SIG-M5 treated with dmso at 0.1 percent for 504 hours (cell line): ENCODE results near the gene NSUN2.

Source experiments
- DNase-seq: peaks from one replicate; lab custom pipeline; 2025; ENCODE audit not compliant: unreplicated experiment; lab: John Stamatoyannopoulos, UW

Gene NSUN2

DNA sequence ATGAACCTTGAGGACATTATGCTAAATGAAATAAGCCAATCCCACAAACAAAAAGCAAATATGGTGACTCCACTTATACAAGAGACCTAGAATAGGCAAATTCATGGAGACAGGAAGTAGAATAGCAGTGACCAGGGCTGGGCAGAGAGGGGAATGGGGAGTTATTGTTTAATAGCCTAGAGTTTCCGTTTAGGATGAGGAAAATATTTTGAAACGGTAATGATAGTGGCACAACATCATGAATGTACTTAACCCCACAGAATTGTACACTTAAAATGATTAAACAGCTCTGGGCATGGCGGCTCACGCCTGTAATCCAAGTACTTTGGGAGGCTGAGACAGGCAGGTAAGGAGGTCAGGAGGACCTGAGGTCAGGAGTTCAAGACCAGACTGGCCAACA, 65.8 kb downstream of the NSUN2 start:
- DNase-seq, result no peak

- no peak for DNase-seq
Measured at GRCh38 chr5:6565492-6565891, 67.4 kb downstream of the NSUN2 start.

DNA sequence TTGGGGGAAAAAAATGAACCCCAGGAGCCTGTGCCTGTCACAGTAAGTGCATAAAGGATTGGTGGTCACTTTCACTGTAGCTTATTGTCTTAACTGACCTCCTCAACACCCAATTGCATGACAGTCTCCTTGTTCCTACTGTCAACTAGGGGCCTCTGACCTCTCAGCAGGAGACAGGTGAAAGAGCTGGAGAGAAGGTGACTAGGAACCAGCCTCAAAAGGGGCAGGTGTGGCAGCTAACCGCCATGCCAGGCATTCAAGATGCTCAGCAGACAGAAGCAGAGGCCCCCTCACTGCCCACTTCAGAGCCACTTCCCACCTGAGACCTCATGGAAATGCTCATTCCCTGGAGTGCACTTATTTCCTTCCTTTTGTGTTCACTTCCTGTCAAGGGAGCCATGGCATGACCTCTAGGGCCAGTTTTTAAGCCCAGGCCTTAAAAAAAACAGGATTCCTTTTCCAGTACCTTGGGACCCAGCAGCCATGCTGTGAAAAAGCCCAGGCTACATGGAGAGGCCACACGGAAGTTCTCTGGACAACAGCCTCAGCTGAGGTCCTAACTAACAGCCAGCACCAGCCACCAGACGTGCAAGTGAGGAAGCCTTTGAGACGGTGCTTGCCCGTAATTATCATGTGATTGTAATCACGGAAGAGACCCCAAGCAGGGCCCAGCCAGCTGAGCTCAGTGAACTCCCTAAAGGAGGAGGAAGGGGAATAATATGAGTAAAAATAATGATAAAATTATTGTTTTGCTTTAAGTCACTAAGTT, 74.9 kb downstream of the NSUN2 start:
- DNase-seq, result no peak

GRCh38 chr5:6556802-6557102, 76.1 kb downstream of the NSUN2 start:
- DNase-seq, result no peak

GRCh38 chr5:6556089-6556801, 76.6 kb downstream of the NSUN2 start:
- DNase-seq, result no peak

GRCh38 chr5:6554812-6555211, 78.0 kb downstream of the NSUN2 start:
- no peak for DNase-seq

DNA sequence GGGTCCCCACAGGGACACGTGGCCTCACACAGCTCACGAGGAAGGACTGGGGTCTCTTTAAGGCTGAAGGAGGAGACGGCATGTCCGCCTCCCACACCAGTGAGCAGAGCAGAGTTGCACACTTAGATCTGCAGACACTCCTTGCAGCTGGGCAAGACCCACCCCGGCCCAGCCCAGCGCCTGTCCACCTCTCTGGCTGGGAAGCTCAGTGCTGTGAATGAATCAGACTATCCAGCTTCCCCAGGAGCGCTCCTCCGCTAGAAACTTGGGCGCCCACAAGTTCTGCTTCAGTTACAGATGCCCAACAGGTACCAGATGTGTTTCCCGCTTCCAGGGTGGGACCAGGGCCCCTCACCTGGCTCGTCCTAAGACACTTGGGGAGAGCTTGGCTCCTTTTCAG, 78.9 kb downstream of the NSUN2 start:
- no peak for DNase-seq

DNA sequence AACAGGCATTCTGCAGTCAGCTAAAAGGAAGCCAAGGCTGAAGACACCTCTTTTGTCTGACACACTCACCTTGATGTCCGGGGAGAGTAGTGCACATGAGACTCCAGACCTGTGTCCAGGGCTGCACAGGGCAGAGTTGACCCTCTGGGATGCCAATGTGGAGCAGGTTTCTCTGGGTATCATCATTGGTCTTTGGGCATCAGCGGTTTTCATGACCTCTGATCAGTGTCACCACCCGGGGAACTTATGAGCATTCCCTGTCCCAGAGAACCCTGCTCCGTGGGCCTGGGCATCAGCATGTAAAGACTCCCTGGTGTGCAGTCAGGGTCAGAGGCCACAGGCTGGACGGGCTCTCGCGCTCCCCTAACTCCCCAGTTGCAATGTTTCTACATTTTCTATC, 80.2 kb downstream of the NSUN2 start:
- no peak for DNase-seq

- no peak for DNase-seq
Measured at GRCh38 chr5:6551955-6552313, 80.9 kb downstream of the NSUN2 start.

DNA sequence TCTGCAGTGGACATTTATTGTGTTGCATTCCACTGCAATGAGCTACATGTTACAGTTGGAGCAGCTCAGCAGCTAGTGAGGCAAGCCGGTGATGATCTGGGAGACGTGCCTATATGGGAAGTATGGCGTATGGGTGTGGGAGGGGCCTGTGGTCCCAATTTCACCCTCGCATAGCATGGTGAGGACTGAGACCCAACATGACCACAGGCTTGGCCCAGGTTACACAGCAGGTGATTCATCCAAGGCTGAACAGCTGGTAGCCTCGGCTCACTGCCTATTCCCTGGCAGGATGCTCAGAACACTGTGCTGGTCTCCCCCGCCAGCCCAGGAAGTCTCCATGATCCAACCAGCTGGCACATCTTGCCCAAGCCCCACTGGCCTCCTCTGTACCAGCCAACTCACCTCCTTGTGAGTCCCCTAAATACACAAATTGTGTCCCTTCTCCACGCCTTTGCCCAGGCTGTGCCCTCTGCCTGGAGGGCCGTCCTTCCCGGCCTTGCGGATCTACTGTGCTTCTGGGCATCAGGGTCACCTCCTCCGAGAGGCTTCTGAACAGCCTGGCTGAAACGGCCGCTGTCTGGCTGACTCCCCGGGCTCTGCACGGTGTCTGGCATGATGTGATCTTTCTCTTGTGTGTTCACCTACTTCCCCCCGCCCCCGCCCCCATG, 81.4 kb downstream of the NSUN2 start:
- no peak for DNase-seq

GRCh38 chr5:6550628-6551027, 82.2 kb downstream of the NSUN2 start:
- no peak for DNase-seq
